Glomerular visceral epithelial cell (primary cell): ENCODE results near the gene CBLC.

Source experiments
- DNase-seq: peaks from one replicate; pipeline ENCODE4 v3.0.0-alpha.2; 2016; ENCODE audit errors: extremely low spot score

The CBLC gene

DNA sequence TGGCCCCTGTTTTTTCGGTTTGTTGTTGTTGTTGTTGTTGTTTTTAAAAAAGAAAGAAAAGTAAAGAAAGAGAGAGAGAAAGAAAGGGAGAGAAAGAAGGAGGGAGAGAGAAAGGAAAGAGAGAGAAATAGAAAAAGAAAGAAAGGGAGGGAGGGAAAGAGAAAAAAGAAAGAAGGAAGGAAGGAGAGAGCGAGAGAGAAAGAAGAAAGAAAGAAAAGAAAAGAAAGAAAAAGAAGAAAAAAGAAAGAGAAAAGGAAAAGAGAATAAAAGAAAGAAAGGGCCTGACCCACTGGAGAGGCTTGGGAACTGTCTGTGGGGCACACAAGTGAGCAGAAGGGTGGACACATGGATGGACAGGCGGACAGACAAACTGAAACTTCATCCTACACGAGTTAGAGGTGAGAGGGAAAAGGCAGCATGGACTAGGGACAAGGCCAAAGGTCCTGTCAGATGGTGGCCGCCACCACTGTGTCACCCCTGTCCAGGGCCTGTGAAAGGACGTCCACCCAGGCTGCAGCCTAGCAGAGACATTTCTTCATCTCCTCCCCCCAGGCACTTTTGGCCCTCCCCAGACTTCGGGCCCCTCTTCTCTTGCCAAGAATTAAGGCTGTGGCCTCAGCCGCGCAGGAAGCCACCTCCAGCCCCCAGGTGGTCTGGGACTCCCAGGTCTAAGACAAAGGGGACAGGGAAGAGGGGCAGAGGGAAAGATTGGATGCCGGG is 22.1 kb downstream of the CBLC start:
- DNase-seq, result no peak

DNA sequence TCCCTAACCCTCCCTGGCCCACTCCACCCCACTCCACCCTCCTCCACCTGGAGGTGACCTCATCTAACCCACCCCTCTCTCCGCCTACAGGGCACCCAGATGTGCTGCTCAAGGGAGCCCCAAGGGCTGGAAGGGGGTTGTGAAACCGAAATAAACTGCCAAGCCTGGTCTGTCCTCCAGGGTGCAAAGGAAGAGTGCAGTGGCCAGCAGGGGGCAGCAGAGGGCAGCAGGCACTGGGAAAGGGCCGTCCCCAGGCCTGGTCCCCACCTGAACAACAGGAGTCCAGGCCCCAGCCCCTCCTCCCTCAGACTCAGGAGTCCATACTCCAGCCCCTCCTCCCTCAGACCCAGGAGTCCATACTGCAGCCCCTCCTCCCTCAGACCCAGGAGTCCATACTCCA is 22.8 kb downstream of the CBLC start:
- peak; percentile 79 for DNase-seq

DNA sequence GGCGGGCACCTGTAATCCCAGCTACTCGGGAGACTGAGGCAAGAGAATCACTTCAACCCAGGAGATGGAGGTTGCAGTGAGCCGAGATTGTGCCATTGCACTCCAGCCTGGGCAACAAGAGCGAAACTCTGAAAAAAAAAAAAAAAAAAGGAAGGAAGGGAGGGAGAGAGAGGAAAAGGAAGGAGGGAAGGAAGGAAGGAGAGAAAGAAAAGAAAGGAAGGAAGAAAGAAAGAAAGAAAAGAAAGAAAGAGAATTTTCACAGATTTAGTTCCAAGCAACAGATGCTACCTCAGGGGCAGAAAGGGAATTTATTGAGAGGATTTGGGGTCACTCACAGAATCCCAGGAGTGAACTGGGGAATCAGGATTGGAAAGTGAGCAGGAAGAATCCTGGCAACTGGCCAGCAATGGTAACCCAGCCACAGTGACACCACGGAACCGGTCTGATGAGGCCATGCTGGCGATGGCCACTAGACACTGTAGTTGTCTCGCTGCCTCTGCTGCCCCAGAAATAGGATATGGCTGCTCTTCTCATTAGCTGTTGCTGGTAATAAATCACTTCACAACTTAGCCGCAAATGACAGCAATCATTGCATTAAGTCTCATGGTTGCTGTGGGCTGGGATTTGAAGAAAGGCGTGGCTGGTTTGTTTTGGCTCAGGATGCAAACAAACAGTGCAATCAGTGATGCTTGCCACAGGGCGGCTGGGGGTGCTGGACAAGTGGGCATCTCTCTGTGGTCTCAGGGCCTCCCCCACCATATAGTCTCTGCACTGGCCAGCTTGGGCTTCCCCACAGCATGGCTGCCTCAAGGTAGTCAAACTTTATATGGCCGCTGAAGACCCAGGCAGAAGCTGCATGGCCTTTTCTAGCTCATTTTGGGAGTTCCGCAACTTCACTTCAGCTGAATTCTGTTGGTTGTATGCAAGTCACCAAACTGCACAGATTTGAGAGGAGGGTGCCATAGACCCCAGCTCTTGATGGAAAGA is 26.0 kb downstream of the CBLC start:
- DNase-seq, result no peak

DNA sequence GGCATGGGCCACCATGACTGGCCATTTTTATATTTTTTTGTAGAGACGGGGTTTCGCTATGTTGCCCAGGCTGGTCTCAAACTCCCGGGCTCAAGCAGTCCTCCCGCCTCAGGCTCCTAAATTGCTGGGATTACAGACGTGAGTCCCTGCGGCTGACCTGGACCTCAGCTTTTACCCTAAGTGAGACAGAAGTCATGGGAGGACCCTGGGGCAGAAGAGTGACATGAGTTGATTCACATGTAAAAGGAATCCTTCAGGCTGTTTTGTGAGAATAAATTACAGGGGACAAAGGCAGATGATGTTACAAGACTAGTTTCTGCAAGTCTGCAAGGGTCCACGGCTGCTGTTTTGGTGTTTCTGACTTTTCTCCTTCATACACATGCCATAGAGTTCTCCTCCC is 28.6 kb downstream of the CBLC start:
- DNase-seq, result no peak

DNA sequence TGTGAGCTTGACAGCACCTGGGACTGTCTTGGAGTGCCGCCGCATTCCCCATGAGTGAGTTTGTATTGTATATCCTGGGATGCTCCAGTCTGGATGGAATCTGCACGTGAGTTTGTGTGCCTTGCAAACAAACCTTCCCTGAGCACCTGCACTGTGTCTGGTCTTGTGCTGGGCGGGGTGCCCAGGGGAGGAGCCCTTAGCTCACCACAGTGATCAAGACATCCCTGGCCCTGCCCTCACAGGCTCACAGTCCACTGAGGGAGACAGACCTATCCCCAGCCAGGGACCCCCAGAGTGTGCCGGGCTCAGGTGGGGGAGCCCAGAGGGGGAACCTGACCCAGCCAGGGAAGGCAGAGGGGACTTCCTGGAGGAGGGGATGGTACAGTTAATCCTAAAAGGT is 29.5 kb downstream of the CBLC start:
- peak; percentile 34 for DNase-seq

DNA sequence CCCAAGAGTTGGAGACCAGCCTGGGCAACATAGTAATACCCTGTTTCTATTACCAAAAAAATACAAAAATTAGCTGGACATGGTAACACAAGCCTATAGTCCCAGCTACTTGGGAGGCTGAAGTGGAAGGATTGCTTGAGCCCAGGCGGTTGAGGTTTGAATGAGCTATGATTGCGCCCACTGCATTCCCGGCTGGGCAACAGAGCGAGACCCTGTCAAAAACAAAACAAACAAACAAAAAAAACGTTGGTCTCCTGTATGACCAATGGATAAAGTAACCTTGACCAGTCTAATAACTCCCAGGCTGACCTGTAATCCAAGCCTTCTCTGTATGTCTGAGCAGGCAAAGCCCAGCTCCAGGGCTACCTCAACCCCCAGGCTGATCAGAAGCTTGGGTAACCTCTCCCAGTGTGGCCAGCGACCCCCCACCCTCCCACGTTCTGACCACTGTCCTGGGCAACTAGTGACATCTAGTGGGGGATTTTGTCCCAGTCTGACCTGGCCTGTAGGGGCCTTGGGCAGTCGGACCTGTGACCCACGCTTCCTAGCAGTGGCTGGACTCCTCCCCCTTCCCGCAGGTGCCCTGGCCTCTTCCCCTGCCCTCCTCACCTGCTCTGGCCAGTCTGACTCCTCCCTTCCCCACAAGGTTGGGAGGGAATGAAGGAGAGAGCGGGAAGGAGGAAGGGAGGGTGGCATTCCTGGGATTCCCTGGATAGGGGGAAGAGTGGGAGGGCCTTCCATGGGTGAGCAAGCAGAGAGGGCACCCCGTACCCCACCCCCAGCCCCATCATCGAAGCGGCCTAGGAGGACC is 30.2 kb downstream of the CBLC start:
- DNase-seq, result peak; percentile 80

DNA sequence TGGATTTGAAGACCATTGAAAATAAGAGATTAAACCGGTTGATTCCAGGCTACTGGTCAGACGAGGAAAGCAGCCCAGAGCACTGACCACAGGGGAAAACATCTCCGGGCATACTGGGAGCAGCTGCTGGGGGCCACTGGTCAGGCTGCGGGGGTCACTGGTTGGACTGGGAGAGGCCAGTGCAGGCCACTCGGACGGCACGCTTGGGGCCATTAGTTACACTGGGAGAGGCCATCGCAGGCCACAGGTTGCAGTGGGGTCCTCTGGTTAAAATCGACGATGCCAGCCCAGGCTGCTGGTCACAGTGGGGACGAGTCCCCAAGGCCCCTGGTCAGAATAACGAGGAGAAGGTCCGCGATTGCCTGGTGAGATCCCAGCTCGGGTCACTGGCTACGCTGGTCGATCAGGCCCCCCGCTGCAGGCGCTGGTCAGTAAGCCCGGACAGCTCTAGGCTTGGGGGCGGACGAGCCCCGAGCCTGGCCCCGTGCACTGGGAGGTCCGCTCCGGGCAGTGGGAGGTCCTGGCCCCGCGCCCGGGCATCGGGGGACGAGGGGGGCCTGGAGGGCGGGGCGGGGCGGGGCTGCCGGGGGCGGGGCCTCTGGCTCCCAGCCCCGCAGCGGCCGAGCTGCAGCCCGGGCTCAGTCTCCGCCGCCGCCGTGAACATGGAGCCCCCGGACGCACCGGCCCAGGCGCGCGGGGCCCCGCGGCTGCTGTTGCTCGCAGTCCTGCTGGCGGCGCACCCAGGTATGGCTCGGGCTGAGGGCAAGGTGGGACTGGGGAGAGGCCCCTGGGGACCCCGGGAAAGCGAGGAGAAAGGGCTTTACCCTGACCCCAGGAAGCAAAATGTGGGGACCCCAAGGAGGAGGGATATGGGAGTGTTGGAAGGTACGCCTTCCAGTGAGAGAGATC is 31.0 kb downstream of the CBLC start, which contains the start of gene BCAM:
Gene BCAM, plus strand, starts transcription at position 641 of the 909 bp plus-strand sequence. Its CDS starts 22 bp downstream, at position 663.
- DNase-seq, result peak; percentile 87

DNA sequence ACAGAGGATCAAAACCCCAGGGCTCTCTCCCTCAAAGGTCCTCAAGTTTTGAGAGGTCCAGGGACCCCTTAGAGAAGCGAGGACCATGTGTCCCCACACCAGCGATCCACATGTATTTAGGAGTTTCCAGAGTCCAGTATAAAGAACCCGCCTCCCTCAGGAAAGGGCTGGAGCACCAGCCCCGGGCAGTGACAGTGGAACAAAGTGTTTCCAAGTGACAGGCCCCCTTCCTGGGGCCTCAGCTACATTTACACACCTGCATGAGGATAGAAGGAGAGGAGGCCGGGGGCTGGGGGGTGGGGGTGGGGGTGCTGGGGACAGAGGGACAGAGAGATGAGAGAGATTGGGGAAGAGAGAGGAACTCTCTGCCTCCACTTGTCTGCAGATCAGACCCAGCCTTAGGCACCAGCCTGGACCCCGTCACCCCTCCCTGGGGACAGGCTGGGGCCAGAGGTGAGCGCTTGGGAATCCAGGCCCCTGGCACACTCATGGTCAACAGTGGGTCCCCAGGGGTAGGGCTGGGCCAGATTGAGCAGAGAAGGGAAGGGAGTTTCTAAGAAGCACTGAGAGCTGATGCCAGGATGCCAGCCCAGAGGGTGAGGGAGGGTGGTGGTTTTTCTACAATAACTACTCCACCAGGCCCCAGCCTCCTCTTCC is 32.0 kb downstream of the CBLC start:
- DNase-seq, result no peak

DNA sequence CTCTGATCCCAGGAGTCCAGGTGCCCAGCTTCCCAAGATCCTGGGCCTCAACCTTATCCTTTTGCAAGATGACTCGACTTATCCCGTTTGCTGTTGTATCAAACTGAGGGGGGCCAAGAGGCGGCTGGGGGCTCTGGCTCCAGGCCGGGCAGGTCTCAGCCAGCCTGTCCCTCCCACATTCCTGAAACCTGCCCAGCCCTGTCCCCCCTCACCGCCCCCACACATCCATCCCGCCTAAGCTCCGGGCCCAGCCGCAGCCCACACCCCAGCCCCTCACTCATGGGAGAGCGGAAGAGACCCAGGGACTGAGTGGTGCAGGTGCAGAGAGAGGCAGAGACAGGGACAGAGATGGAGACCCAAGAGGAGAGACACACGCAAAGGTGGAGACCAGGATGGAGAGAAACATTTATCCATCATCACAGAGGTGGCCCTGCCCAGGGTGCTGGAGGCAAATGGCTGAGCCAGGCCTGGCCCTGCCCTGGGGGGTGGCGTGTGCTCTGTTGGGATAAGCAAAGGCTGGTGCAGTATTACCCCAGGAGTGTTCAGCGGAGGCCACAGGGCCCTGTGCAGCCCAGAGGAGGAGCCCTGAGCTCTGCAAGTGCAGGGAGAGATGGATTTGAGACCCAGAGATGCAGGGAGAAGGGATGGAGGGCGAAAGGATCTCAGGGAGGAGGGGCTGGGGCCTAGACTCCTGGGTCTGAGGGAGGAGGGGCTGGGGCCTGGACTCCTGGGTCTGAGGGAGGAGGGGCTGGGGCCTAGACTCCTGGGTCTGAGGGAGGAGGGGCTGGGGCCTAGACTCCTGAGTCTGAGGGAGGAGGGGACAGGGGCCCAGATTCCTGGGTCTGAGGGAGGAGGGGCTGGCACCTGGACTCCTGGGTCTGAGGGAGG is 32.8 kb downstream of the CBLC start:
- DNase-seq, result no peak

DNA sequence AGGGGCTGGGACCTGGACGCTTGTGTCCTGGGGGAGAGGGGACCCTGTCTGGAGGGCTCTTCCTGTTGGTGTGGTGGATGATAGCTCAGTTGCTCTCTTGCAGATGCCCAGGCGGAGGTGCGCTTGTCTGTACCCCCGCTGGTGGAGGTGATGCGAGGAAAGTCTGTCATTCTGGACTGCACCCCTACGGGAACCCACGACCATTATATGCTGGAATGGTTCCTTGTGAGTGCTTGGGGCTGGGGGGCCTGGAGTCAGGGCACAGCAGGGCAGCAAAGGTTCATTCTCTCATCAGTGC is 33.4 kb downstream of the CBLC start:
- DNase-seq, result no peak

DNA sequence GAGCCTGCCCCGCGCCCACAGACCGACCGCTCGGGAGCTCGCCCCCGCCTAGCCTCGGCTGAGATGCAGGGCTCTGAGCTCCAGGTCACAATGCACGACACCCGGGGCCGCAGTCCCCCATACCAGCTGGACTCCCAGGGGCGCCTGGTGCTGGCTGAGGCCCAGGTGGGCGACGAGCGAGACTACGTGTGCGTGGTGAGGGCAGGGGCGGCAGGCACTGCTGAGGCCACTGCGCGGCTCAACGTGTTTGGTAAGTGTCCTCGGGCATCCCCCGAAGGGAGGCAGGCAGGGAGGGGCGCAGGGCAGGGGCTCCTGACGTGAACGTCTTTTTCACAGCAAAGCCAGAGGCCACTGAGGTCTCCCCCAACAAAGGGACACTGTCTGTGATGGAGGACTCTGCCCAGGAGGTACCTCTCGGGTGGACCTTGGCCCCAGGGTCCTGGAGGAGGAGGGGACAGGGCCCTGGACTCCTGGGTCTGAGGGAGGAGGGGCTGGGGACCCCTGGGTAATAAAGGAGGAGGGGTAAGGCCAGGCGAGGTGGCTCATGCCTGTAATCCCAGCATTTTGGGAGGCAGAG is 34.5 kb downstream of the CBLC start:
- DNase-seq, result no peak

DNA sequence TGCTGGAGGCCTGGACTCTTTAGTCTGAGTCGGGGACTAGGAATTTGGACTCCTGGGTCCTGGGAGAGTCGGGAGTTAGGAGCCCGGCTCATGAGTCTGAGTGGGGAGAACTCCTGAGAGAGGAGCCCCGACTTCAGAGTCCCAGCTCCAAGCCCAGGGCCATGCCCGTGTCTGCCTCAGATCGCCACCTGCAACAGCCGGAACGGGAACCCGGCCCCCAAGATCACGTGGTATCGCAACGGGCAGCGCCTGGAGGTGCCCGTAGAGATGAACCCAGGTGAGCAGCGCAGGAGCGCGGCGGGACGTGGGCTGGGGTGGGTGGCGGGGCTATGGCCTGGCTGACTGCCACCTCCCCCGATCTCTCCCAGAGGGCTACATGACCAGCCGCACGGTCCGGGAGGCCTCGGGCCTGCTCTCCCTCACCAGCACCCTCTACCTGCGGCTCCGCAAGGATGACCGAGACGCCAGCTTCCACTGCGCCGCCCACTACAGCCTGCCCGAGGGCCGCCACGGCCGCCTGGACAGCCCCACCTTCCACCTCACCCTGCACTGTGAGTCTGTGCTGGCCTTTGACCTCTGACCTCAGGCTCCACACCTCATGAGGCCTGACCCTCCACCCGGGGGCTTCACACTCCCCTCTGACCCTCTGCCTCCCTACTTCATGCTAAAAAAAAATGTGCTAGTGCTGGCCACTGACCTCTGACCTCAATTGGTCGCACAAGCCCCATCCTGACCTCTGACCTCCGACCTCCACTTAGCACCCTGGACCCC is 35.6 kb downstream of the CBLC start:
- no peak for DNase-seq

DNA sequence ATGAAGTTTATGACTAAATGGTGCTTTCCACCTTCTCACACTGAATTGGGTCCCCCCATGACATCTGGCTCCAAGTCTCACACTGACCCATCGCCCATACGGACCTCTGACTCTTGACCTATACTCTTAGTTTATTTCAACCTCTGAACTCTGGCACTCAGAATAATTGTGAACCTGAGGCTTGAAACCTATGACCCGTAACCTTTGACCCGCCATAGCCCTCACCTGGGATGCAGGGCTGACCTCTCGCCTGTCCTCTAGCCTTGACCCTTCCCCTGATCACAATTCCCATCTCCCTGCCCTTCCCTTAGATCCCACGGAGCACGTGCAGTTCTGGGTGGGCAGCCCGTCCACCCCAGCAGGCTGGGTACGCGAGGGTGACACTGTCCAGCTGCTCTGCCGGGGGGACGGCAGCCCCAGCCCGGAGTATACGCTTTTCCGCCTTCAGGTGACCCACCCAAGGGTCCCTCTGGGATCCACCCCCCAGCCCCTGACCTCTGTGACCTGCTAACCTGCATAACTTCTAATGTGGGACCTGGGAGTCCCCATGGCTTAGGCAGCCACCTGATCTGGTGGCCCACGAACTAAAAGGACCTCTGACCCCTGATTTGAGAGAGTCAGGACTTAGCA is 36.3 kb downstream of the CBLC start:
- no peak for DNase-seq

DNA sequence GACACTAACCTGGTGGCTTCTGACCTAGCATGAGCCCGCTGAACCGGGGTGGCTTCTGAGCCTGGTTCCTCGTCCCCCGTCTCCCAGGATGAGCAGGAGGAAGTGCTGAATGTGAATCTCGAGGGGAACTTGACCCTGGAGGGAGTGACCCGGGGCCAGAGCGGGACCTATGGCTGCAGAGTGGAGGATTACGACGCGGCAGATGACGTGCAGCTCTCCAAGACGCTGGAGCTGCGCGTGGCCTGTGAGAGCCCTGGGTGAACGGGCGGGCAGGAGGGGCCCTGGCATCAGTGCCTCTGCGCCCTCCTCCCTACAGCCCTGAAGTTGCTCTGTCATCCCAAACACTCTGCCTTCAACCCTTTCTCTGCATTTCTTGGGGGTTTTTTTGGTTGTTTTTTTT is 36.8 kb downstream of the CBLC start:
- DNase-seq, result no peak

DNA sequence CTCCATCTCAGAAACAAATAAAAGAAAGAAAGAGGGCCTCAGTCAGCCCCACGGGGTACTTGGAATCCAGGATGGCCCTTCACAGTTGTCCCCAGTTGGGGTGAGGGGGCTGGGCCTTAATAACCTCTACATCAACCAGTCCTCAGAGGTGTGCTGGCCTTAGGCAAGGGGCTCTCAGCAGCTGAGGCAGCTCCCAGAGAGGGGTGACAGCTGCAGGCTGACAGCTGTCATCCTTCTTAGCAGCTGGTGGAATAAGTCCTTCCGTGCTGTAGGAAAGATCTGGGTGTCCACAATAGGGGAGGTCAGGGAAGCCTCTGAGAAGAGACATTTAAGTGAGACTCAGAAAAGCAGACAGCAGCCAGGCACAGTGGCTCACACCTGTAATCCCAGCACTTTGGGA is 38.6 kb downstream of the CBLC start:
- DNase-seq, result no peak

DNA sequence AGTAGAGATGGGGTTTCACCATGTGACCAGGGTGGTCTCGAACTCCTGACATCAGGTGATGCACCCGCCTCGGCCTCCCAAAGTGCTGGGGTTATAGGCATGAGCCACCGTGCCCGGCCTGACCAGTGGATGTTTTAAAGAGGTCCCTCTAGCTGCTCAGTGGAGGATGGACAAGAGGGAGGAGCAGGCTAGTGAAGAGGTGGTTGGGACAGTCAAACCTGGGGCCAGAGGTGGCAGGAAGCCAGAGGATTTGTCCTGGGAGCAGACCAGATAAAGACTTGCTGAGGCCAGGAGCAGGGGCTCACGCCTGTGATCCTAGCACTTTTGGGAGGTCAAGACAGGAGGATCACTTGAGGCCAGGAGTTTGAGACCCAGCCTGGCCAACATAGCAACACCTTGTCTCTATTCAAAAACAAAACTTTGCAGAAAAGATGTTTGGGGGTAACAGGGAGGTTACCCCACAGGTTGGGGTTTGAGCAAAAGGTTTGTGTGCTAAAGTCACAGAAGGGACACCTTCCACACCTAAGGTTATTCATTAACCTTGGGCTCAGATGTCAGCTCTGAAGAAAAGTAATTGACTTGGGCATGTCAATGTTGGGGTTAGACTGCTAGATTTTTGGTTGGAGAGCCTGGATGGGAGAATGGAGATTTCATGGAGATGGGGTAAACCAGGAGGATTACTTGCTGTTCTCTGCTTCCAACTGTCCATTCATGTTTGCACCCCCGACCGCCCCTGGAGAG is 40.2 kb downstream of the CBLC start:
- no peak for DNase-seq

DNA sequence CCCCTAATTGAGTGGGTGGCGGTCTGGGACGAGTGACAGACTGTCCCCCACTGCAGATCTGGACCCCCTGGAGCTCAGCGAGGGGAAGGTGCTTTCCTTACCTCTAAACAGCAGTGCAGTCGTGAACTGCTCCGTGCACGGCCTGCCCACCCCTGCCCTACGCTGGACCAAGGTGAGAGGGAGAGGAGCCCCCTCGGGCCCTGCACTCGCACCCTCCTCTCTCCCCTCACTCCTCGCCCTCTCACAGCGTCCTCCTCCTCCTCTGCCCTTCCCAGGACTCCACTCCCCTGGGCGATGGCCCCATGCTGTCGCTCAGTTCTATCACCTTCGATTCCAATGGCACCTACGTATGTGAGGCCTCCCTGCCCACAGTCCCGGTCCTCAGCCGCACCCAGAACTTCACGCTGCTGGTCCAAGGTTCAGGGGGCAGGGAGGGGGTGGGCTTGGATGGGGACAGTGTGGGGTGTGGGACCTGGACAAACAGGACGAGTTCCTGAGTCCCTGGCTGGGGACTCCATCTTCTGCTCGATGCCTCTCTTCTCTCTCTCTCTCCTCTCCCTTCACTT is 40.9 kb downstream of the CBLC start:
- DNase-seq, result no peak
